Measurements from ENCODE around the gene TRANK1.
A peak's percentile ranks its signal among the peaks of the same experiment; 100 is the strongest.
"Not testable (repeated sequence)": the region's sequence is repeated elsewhere in the genome, so short reads cannot be mapped to it uniquely, and the experiment has no call there.

The TRANK1 gene

GRCh38 chr3:36944641-36945270, at the start of gene TRANK1:
Gene TRANK1, minus strand, starts transcription at chr3:36945054. Its CDS starts 245 bp downstream, at chr3:36944809.
- DNase-seq = peak; percentile 86

GRCh38 chr3:36993326-36994283, 48.8 kb upstream of the TRANK1 start, which contains the start of gene MLH1:
Gene MLH1, plus strand, starts transcription at chr3:36993518. Its CDS starts 30 bp downstream, at chr3:36993548.
- no peak for DNase-seq

DNA sequence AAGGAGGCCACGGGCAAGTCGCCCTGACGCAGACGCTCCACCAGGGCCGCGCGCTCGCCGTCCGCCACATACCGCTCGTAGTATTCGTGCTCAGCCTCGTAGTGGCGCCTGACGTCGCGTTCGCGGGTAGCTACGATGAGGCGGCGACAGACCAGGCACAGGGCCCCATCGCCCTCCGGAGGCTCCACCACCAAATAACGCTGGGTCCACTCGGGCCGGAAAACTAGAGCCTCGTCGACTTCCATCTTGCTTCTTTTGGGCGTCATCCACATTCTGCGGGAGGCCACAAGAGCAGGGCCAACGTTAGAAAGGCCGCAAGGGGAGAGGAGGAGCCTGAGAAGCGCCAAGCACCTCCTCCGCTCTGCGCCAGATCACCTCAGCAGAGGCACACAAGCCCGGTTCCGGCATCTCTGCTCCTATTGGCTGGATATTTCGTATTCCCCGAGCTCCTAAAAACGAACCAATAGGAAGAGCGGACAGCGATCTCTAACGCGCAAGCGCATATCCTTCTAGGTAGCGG, 48.0 kb upstream of the TRANK1 start, which contains the start of gene EPM2AIP1:
EPM2AIP1 (minus strand) TSS at position 326 of the 520 bp plus-strand sequence; CDS start at position 272, 54 bp downstream.
- DNase-seq = no peak

DNA sequence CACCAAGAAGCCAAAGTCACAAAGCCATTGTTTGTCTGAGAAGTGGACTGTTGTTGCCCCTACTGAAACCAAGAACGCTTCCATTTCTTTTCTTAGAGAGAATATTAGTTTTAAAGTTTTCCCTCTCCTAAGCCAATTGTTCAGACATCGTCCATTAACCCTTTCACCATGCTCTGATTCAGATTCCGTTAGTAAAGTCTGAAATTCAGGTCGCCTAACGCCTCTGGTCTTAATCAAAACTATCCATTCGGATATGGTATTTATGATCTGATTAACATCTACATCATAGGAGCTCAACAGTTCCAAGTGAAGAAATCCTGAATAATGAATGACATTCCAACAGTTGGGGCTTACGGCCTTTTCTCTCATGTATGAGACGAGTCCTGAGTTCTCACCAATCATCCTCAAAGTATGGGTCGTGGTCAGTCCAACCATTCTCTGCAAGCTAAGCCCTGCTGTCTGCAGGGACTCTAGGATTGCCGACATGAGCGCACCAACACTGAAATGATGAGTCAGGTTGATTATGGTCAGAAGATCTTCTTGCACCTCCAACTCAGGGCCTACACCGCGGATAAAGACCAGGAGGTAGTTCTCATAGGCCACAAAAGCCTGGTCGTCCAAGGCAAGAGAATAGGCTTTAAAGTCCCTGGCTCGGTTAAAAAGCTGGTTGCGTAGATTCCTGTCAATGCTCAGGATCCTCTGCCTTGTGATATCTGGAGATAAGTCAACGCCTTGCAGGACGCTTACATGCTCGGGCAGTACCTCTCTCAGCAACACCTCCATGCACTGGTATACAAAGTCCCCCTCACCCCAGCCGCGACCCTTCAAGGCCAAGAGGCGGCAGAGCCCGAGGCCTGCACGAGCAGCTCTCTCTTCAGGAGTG, 47.3 kb upstream of the TRANK1 start:
- no peak for DNase-seq

DNA sequence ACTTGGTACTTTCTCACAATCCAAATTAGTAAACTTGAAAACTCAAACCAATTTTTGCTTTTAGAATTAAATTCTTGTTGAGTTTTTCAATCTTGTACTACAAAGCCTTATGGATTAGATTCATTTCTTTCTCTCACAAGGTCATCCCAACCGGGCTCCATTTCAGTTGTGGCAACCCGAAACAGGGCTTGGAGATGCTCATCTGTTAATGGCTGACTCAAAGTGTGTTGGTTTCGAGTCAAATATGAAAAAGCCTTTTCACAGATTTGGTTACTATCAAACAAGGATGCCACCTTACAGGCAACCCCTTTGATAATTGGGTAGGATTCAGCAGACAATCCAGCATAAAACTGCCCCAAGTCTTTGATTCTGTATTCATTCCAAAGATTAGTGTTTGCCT, 46.3 kb upstream of the TRANK1 start:
- no peak for DNase-seq

- no peak for DNase-seq
These were observed 44.7 kb upstream of the TRANK1 start for GRCh38 chr3:36989568-36989967.

DNA sequence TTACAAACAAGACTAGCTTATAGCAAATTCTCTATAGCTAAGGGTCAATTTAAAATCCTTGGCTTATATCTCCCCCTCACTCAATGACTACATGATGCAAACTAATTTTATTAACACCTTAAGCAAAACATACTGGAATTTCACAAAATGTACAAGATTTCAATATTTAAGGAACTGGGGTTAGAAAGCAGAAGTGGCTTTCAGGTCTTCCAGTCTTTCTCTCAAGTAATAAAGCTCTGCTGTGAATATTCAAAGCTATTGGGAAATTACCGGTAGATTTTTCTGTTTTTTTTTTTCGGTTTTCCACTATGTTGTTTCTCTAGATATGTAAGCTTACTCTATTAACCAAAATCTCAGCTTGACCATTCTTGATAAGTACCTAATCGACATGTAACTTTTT, 44.2 kb upstream of the TRANK1 start:
- DNase-seq = no peak

DNA sequence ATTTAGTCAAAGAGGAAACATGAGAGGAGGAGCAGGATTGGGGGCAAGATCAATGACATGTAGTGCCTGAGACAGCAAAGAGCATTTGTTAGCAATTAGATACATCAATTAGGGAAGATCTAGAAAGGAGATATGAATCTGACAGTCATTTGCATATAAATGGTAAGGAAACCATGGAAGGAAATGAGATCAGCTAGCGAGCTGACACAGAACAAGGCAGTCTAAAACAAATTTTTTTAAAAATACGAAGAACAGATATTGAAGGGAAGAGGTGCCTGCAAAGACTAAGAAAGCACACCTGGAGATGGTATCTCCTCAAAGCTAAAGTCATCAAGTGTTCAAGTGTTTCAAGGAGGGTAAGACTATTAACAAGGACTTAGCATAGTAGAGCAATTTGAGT, 43.5 kb upstream of the TRANK1 start:
- no peak for DNase-seq

DNA sequence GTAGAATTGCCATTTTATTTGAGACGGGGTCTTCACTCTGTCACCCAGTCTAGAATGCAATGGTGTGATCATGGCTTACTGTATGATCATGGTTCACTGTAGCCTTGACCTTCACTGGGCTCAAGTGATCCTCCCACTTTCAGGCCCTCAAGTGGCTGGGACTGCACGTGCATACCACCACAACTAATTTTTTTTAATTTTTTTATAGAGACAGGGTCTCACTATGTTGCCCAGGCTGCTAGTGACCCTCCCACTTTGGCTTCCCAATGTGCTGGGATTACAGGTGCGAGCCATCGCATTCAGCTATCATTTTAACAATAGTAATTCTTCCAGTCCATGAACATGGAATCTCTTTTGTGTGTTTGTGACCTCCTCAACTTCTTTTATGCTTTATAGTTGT, 36.2 kb upstream of the TRANK1 start:
- no peak for DNase-seq

- DNase-seq = no peak
These were observed 28.3 kb upstream of the TRANK1 start for GRCh38 chr3:36973139-36973538.

GRCh38 chr3:36972163-36972562, 27.3 kb upstream of the TRANK1 start:
- no peak for DNase-seq

- peak; percentile 19 for DNase-seq
These were observed 24.9 kb upstream of the TRANK1 start for GRCh38 chr3:36969540-36970432.

- no peak for DNase-seq
These were observed 24.2 kb upstream of the TRANK1 start for GRCh38 chr3:36969085-36969484.

- no peak for DNase-seq
These were observed 20.6 kb upstream of the TRANK1 start for GRCh38 chr3:36965440-36965839.

DNA sequence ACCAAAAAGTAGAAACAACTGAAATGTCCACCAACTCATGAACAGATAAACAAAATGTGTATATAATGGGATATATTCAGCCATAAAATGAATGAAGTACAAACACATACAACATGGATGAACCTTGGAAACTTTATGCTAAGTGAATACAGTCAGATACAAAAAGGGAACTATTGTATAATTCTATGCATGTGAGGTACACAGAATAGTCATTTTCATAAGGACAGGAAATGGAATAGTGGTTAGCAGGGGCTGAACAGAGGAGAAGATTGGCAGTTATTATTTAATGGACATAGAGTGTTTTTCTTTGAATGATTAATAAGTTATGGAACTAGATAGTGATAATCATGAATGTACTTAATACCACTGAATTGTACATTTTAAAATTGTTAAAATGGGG, 20.0 kb upstream of the TRANK1 start:
- no peak for DNase-seq

- no peak for DNase-seq
These were observed 19.5 kb upstream of the TRANK1 start for GRCh38 chr3:36964331-36964730.

DNA sequence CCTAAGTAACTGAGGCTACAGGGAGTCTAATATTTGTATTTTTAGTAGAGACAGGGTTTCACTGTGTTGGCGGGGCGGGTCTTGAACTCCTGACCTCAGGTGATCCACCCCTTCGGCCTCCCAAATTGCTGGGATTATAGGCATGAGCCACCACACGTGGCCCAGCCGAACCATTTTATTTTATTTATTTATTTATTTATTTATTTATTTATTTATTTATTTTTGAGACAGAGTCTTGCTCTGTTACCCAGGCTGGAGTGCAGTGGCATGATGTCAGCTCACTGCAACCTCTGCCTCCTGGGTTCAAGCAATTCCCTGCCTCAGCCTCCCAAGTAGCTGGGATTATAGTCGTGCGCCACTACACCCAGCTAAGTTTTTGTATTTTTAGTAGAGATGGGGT, 18.2 kb upstream of the TRANK1 start:
- DNase-seq = not testable (repeated sequence)

- no peak for DNase-seq
These were observed 15.6 kb upstream of the TRANK1 start for GRCh38 chr3:36960502-36960901.

DNA sequence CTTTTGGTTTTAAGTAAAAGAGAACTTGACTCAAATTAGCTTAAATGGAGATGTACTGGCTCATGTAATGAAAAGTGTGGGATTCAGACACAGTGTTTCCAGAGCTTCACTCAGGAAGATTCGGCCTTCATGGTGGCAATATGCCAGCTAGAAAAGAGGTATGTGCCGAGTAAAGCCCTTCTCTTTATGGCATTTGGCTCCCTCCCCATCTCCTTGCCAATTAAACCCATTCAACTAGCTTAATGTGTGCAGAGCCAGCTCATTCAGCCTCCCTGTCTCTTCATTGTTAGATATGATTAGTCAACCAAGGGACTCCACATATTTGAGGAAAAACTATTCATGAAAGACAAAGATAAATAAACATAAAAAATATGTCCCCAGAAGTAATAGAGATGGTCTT, 15.0 kb upstream of the TRANK1 start:
- no peak for DNase-seq

DNA sequence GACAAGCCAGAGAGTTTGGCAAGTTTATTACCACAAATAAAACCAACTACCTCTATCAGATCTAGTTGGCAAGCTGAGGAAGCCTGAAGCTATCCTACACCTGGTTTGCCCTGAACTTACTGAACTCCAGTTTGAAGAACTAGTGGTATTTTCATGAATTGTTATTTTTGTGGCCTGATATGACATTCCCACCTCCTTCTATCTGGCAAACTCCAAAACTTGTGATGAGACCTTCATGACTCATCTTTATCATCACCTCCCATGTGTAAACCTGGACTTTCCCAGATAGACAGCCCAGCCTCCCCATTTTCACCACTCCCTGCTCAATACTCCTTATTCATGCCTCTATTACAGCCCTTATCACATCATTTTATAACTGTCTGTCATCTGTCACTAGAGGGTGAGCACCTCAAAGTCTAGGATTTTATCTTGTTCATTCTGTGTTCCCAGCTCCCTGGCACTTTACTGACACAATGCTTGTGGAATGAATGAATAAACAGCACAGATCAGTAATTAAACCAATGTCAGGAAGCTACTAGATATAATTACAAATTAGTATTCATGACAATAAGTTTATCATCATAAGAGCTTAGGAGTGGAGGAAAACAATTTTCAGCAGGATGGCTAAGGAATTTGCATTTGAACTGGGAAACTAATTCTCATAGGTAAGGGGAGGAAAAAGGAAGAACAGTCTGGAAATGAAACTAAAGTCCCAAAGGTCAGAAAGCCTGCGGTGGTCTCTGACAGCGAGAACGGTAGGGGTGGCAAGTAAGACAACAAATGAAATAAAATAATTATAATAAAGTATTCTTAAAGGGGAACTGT, 13.2 kb upstream of the TRANK1 start:
- DNase-seq = no peak

DNA sequence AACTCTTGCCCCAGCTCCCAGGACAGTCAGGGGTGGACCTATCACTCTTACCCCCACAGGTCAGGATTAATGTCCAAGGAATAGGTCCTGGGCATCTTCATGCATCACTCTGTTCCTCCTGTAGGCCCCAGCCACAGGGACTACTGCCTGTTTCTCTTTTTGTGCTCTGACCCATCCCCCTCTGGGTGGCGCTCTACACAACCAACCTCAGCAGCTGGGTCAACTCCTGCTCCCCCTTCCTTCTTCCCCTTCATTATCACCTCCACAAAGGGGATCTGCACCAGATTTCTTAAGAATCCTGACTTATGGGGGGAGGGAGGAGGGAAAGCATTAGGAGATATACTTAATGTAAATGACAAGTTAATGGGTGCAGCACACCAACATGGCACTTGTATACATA, 12.2 kb upstream of the TRANK1 start:
- no peak for DNase-seq
